Measurements from ENCODE around the gene RAPGEF1. TPM values are rescaled to one million over a fixed set of nuclear protein-coding genes. Genes with fewer than 3 reads are reported as not detected.

The RAPGEF1 gene
- 40.2 TPM for polyA plus RNA-seq (2012; ENCODE audit: insufficient read length, low read depth)

- TF ChIP-seq POLR2AphosphoS5 (IDR thresholded peaks at IDR 0.05; ENCODE audit: low read depth, low read length) (no peak), FOXP2 (optimal IDR thresholded peaks at IDR 0.05; ENCODE audit: borderline replicate concordance, extremely low read depth, extremely low read length, insufficient read depth) (peak; percentile 83)
Observed at GRCh38 chr9:131739959-131740648, at the start of gene RAPGEF1. Gene RAPGEF1 (minus strand): TSS chr9:131740076. CDS start chr9:131739830, 246 bp downstream.

GRCh38 chr9:131788851-131789250 is 49.0 kb upstream of the RAPGEF1 start:
- TF ChIP-seq REST (IDR thresholded peaks at IDR 0.05; ENCODE audit: insufficient read depth in 1 of 2, low read depth in 2 of 2, low read length in 2 of 2) (no peak), SIN3A (IDR thresholded peaks at IDR 0.05; ENCODE audit: borderline replicate concordance, insufficient read depth, low read length) (no peak), POLR2AphosphoS5 (IDR thresholded peaks at IDR 0.05; ENCODE audit: low read depth, low read length) (no peak), TAF1 (IDR thresholded peaks at IDR 0.05; ENCODE audit: borderline replicate concordance, insufficient read depth, low read length) (no peak), FOXP2 (optimal IDR thresholded peaks at IDR 0.05; ENCODE audit: borderline replicate concordance, extremely low read depth, extremely low read length, insufficient read depth) (no peak)

GRCh38 chr9:131787838-131788237 is 48.0 kb upstream of the RAPGEF1 start:
- no peak for TF ChIP-seq REST (IDR thresholded peaks at IDR 0.05; ENCODE audit: insufficient read depth in 1 of 2, low read depth in 2 of 2, low read length in 2 of 2)
- no peak for TF ChIP-seq TAF1 (IDR thresholded peaks at IDR 0.05; ENCODE audit: borderline replicate concordance, insufficient read depth, low read length)
- no peak for TF ChIP-seq POLR2AphosphoS5 (IDR thresholded peaks at IDR 0.05; ENCODE audit: low read depth, low read length)
- TF ChIP-seq FOXP2 (optimal IDR thresholded peaks at IDR 0.05; ENCODE audit: borderline replicate concordance, extremely low read depth, extremely low read length, insufficient read depth), result no peak
- no peak for TF ChIP-seq SIN3A (IDR thresholded peaks at IDR 0.05; ENCODE audit: borderline replicate concordance, insufficient read depth, low read length)

- TF ChIP-seq POLR2AphosphoS5 (IDR thresholded peaks at IDR 0.05; ENCODE audit: low read depth, low read length) (no peak), REST (IDR thresholded peaks at IDR 0.05; ENCODE audit: insufficient read depth in 1 of 2, low read depth in 2 of 2, low read length in 2 of 2) (no peak), SIN3A (IDR thresholded peaks at IDR 0.05; ENCODE audit: borderline replicate concordance, insufficient read depth, low read length) (no peak), FOXP2 (optimal IDR thresholded peaks at IDR 0.05; ENCODE audit: borderline replicate concordance, extremely low read depth, extremely low read length, insufficient read depth) (no peak), TAF1 (IDR thresholded peaks at IDR 0.05; ENCODE audit: borderline replicate concordance, insufficient read depth, low read length) (no peak)
Observed at GRCh38 chr9:131784748-131785501, 45.0 kb upstream of the RAPGEF1 start.

GRCh38 chr9:131781069-131781468 is 41.2 kb upstream of the RAPGEF1 start:
- no peak for TF ChIP-seq TAF1 (IDR thresholded peaks at IDR 0.05; ENCODE audit: borderline replicate concordance, insufficient read depth, low read length)
- TF ChIP-seq FOXP2 (optimal IDR thresholded peaks at IDR 0.05; ENCODE audit: borderline replicate concordance, extremely low read depth, extremely low read length, insufficient read depth), result no peak
- no peak for TF ChIP-seq REST (IDR thresholded peaks at IDR 0.05; ENCODE audit: insufficient read depth in 1 of 2, low read depth in 2 of 2, low read length in 2 of 2)
- no peak for TF ChIP-seq POLR2AphosphoS5 (IDR thresholded peaks at IDR 0.05; ENCODE audit: low read depth, low read length)
- TF ChIP-seq SIN3A (IDR thresholded peaks at IDR 0.05; ENCODE audit: borderline replicate concordance, insufficient read depth, low read length), result no peak
